Fibroblast of lung (primary cell): ENCODE measurements around the gene UNC13C. TPM values are rescaled to one million over a fixed set of nuclear protein-coding genes. Genes with fewer than 3 reads are reported as not detected.

Experiments used
- DNase-seq, 2 donors: peaks; one replicate each; pipeline versions ENCODE4 v3.0.0 to v3.0.0-alpha.2; 2010; ENCODE audit warnings: low read depth in 2 of 2
- H2AFZ ChIP-seq: 2 replicates; pipeline ENCODE4 v1.5.1; 2012; ENCODE audit warnings: low read length, control low read depth, inconsistent platforms
- H3K27ac ChIP-seq: 2 replicates; pipeline ENCODE4 v1.5.1; 2011; ENCODE audit warnings: low read length, control low read depth; ENCODE audit not compliant: insufficient read depth
- H3K27me3 ChIP-seq: 2 replicates; pipeline ENCODE4 v1.5.1; 2011; ENCODE audit warnings: mild to moderate bottlenecking, low read length; ENCODE audit not compliant: control insufficient read depth, insufficient read depth
- H3K36me3 ChIP-seq: 2 replicates; pipeline ENCODE4 v1.5.1; 2011; ENCODE audit warnings: low read length; ENCODE audit not compliant: control insufficient read depth, insufficient read depth
- H3K4me1 ChIP-seq: 2 replicates; pipeline ENCODE4 v1.5.1; 2011; ENCODE audit warnings: low read length; ENCODE audit not compliant: control insufficient read depth, insufficient read depth; ENCODE audit errors: extremely low read depth
- H3K4me2 ChIP-seq: 2 replicates; pipeline ENCODE4 v1.5.1; 2011; ENCODE audit warnings: low read length, control low read depth; ENCODE audit not compliant: insufficient read depth; ENCODE audit errors: extremely low read depth
- H3K4me3 ChIP-seq, 4 experiments: fragments of 200-600 bp in 1 of 4; sonication (generic) in 1 of 4; replicated peaks in 1 of 4; 2 replicates each; pipeline ENCODE4 v1.5.1; 2011 to 2016; ENCODE audit warnings: low read length in 4 of 4, low read depth in 3 of 4, mild to moderate bottlenecking in 3 of 4, control low read depth in 2 of 4, inconsistent platforms in 1 of 4, mixed read lengths in 1 of 4; ENCODE audit not compliant: insufficient read depth in 1 of 4; ENCODE audit errors: control extremely low read depth in 1 of 4
- H3K79me2 ChIP-seq: 2 replicates; pipeline ENCODE4 v1.5.1; 2012; ENCODE audit warnings: mild to moderate bottlenecking, low read length, inconsistent platforms; ENCODE audit not compliant: control insufficient read depth, insufficient read depth
- H3K9ac ChIP-seq: 2 replicates; pipeline ENCODE4 v1.5.1; 2011; ENCODE audit warnings: mild to moderate bottlenecking, low read length, control low read depth; ENCODE audit not compliant: insufficient read depth
- H3K9me3 ChIP-seq: 2 replicates; pipeline ENCODE4 v1.5.1; 2012; ENCODE audit warnings: low read depth, low read length; ENCODE audit not compliant: control insufficient read depth, insufficient read depth
- H4K20me1 ChIP-seq: 2 replicates; pipeline ENCODE4 v1.5.1; 2011; ENCODE audit warnings: low read length; ENCODE audit not compliant: control insufficient read depth, insufficient read depth; ENCODE audit errors: extremely low read depth
- EZH2 ChIP-seq: IDR thresholded peaks from 2 replicates; pipeline ENCODE4 v1.5.1; 2012; ENCODE audit warnings: low read length, control low read depth, mild to moderate bottlenecking; ENCODE audit errors: missing control alignments
- polyA plus RNA-seq, 2 donors: library from polyadenylated mRNA; depleted of rRNA in 1 of 2; stranded (reverse) in 1 of 2; unstranded in 1 of 2; fragments of >200 nt; gene quantifications; 2 replicates each; pipeline ENCODE4 v1.2.1, GENCODE V29; 2011 to 2012; ENCODE audit warnings: missing spikeins in 1 of 2
- total RNA-seq: library from RNA; depleted of rRNA; stranded (reverse); fragments of >200 nt; gene quantifications from 2 replicates; pipeline ENCODE4 v1.2.1, GENCODE V29; 2014
- TF ChIP-seq, protein P1 (sequence below), 2 donors: IDR thresholded peaks in 1 of 2; conservative IDR thresholded peaks in 1 of 2; 1 replicate in 1 of 2; 2 replicates in 1 of 2; pipeline ENCODE4 v1.5.1; 2011 to 2012; ENCODE audit warnings: low read length in 2 of 2, control low read depth in 1 of 2, inconsistent platforms in 1 of 2, low read depth in 1 of 2, mild to moderate bottlenecking in 1 of 2

Gene UNC13C
- total and polyA plus RNA-seq, 2 donors (not counting 1 experiment from before 2014, with no cell fraction given), result not detected

DNA sequence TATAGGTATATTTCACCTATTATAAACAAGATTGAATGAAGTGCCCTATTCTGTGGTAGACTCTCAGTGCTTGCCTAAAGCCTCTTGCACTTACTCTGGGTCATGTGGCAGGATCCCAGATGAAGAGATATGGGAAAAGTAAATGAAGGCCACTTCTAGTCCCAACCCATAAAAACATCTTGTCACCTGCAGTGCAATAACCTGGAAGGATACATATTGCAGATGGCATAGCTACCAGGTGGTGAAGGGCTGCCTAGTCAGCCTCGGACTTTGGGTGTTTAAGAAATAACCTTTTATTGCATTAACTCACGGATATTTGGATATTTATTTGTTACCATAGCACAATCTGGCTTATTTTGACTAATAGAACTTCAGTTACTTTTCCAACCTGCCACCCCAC is 367.1 kb downstream of the UNC13C start:
- TF ChIP-seq, protein P1, sequence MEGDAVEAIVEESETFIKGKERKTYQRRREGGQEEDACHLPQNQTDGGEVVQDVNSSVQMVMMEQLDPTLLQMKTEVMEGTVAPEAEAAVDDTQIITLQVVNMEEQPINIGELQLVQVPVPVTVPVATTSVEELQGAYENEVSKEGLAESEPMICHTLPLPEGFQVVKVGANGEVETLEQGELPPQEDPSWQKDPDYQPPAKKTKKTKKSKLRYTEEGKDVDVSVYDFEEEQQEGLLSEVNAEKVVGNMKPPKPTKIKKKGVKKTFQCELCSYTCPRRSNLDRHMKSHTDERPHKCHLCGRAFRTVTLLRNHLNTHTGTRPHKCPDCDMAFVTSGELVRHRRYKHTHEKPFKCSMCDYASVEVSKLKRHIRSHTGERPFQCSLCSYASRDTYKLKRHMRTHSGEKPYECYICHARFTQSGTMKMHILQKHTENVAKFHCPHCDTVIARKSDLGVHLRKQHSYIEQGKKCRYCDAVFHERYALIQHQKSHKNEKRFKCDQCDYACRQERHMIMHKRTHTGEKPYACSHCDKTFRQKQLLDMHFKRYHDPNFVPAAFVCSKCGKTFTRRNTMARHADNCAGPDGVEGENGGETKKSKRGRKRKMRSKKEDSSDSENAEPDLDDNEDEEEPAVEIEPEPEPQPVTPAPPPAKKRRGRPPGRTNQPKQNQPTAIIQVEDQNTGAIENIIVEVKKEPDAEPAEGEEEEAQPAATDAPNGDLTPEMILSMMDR (conservative IDR thresholded peaks at IDR 0.05 in 1 of 2, IDR thresholded peaks at IDR 0.05 in 1 of 2; ENCODE audit: low read depth in 1 of 2, low read length in 2 of 2), result no peak
- TF ChIP-seq EZH2, result no peak
- Histone ChIP-seq H3K27me3 (no peaks in the 10 kb centered on the region), H3K4me2 (no peak overlapping the region), H3K9me3 (no peaks in the 10 kb centered on the region), H3K9ac (no peak overlapping the region), H3K36me3 (no peaks in the 10 kb centered on the region), H3K4me1 (no peaks in the 10 kb centered on the region), H2AFZ (no peak overlapping the region), H4K20me1 (no peaks in the 10 kb centered on the region), H3K4me3 (no peak overlapping the region), H3K79me2 (no peaks in the 10 kb centered on the region), H3K27ac (no peak overlapping the region)
- no peak for DNase-seq

DNA sequence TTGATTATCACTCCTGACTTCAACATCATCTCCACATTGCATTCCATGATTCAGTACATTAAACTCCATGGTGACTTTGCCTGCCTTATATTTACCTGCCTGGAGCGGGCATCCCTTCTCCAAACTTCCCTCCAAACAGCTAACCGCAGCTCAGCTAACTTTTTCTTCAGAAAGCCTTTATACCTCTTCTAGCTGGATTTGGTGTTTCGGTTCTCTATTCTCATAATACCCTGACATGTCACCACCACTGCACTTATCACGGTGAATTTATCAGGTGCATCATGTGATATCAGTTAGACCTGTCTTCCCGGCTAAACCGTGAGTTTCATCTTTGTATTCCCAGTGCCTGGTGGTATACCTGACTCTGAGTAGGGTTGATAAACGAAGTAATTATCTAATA is 367.6 kb downstream of the UNC13C start:
- no peaks in the 10 kb centered on the region for H3K36me3 ChIP-seq
- H3K4me3 ChIP-seq, result no peak overlapping the region
- no peak overlapping the region for H2AFZ ChIP-seq
- H3K9me3 ChIP-seq, result no peaks in the 10 kb centered on the region
- H3K4me1 ChIP-seq, result no peaks in the 10 kb centered on the region
- no peaks in the 10 kb centered on the region for H4K20me1 ChIP-seq
- DNase-seq, result no peak
- H3K4me2 ChIP-seq, result no peak overlapping the region
- TF ChIP-seq, protein P1 (conservative IDR thresholded peaks at IDR 0.05 in 1 of 2, IDR thresholded peaks at IDR 0.05 in 1 of 2; ENCODE audit: low read depth in 1 of 2, low read length in 2 of 2), result no peak
- TF ChIP-seq EZH2, result no peak
- H3K27ac ChIP-seq, result no peak overlapping the region
- no peaks in the 10 kb centered on the region for H3K79me2 ChIP-seq
- H3K9ac ChIP-seq, result no peak overlapping the region
- H3K27me3 ChIP-seq, result no peaks in the 10 kb centered on the region

DNA sequence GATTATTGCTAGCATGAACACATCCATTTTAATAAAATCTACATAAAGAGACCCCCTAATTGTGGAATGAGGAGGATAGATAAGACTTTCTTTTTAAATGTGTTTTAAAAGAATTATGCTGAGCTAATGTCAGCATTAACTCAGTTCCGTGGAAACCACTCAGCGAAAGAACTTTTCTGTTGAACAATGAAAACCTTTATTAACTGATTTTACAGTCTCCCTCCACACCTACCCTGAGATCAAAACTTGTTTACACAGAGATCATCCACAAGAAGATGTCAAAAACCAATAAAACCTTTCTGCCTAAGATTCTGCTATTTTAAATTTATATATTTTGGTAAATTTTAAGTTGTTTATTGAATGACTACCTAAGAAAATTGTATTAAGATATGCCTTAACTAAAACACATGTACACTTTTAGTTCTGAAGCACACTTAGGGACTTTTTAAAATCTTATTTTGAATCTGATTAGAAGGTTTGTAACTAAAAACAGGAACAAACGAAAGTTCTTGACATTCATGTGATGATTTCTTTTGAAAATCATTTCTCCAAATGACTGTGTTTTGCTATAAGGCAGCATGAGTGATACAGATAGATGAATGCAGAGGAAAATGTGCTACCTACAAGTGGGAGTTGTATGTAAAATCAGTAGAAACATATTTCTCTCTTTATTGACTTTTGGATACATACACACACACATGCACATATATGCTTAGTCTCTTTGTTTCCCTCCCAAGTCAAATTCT is 369.0 kb downstream of the UNC13C start:
- no peaks in the 10 kb centered on the region for H3K4me1 ChIP-seq
- H3K9ac ChIP-seq, result no peak overlapping the region
- no peak overlapping the region for H3K4me2 ChIP-seq
- no peaks in the 10 kb centered on the region for H3K36me3 ChIP-seq
- no peaks in the 10 kb centered on the region for H3K27me3 ChIP-seq
- DNase-seq, result no peak
- no peak overlapping the region for H3K27ac ChIP-seq
- TF ChIP-seq, protein P1 (conservative IDR thresholded peaks at IDR 0.05 in 1 of 2, IDR thresholded peaks at IDR 0.05 in 1 of 2; ENCODE audit: low read depth in 1 of 2, low read length in 2 of 2), result no peak
- no peak for TF ChIP-seq EZH2
- H3K4me3 ChIP-seq, result no peak overlapping the region
- H4K20me1 ChIP-seq, result no peaks in the 10 kb centered on the region
- H2AFZ ChIP-seq, result no peak overlapping the region
- H3K9me3 ChIP-seq, result no peaks in the 10 kb centered on the region
- H3K79me2 ChIP-seq, result no peaks in the 10 kb centered on the region
